Endothelial cell of umbilical vein (primary cell): Measurements from ENCODE around the gene POLN. TPM values are rescaled to one million over a fixed set of nuclear protein-coding genes. Genes with fewer than 3 reads are reported as not detected.

Source experiments
- BruUV-seq: library from RNA; stranded (reverse); fragments of 400-500 nt; replicated peaks from 2 replicates; lab custom pipeline; 2021; lab: Mats Ljungman, UMichigan
- CTCF ChIA-PET: fragments of 300-600, 350-600 bp; sonication (Branson Sonifier 250); formaldehyde crosslinking; loops from one replicate; lab custom pipeline; 2021; ENCODE audit warnings: antibody characterized with exemption, inconsistent platforms; lab: Charles Lee
- POLR2A ChIA-PET: fragments of 300-600, 350-600 bp; sonication (Branson Sonifier 250); formaldehyde crosslinking; loops from one replicate; lab custom pipeline; 2021; ENCODE audit warnings: antibody characterized with exemption, inconsistent platforms; lab: Charles Lee
- DNase-seq: peaks from one replicate; pipeline ENCODE4 v3.0.0-alpha.2; 2011; ENCODE audit warnings: low read depth, low spot score
- FAIRE-seq: peaks from 2 replicates; lab custom pipeline; 2011; peaks lifted over from hg19 to GRCh38; lab: Jason Lieb, UNC
- H2AFZ ChIP-seq: 2 replicates; pipeline ENCODE4 v1.6.0; 2012; ENCODE audit warnings: low read depth, low read length, control low read depth, inconsistent platforms
- H3K27ac ChIP-seq: 2 replicates; pipeline ENCODE4 v1.5.1; 2011; ENCODE audit warnings: low read depth, mild to moderate bottlenecking, control low read depth, low read length, moderate library complexity; ENCODE audit not compliant: insufficient read depth
- H3K27me3 ChIP-seq, 2 experiments: 2 replicates each; pipeline versions ENCODE4 v1.6.0 to v1.6.1; 2011; ENCODE audit warnings: low read length in 2 of 2, mixed read lengths in 1 of 2; ENCODE audit not compliant: control insufficient read depth in 2 of 2, insufficient read depth in 2 of 2
- H3K36me3 ChIP-seq, 2 experiments: 2 replicates in 1 of 2; 3 replicates in 1 of 2; pipeline ENCODE4 v1.5.1; 2011; ENCODE audit warnings: low read length in 2 of 2, mild to moderate bottlenecking in 1 of 2, moderate library complexity in 1 of 2; ENCODE audit not compliant: control insufficient read depth in 2 of 2, insufficient read depth in 2 of 2; ENCODE audit errors: extremely low read depth in 1 of 2
- H3K4me1 ChIP-seq: 3 replicates; pipeline ENCODE4 v1.5.1; 2011; ENCODE audit warnings: mild to moderate bottlenecking, low read length; ENCODE audit not compliant: control insufficient read depth, insufficient read depth; ENCODE audit errors: extremely low read depth
- H3K4me2 ChIP-seq: 2 replicates; pipeline ENCODE4 v1.6.1; 2011; ENCODE audit warnings: low read length, control low read depth, mixed read lengths; ENCODE audit not compliant: insufficient read depth
- H3K4me3 ChIP-seq, 3 experiments: fragments of 200-600 bp in 1 of 3; sonication (generic), shearing (Covaris generic) in 1 of 3; replicated peaks in 1 of 3; 2 replicates each; pipeline ENCODE4 v1.5.1; 2011 to 2016; ENCODE audit warnings: control low read depth in 3 of 3, low read length in 3 of 3, mild to moderate bottlenecking in 2 of 3, inconsistent platforms in 1 of 3, low read depth in 1 of 3, moderate library complexity in 1 of 3; ENCODE audit not compliant: insufficient read depth in 1 of 3
- H3K79me2 ChIP-seq: 2 replicates; pipeline ENCODE4 v1.6.0; 2012; ENCODE audit warnings: low read length, inconsistent platforms; ENCODE audit not compliant: control insufficient read depth, insufficient read depth
- H3K9ac ChIP-seq: replicated peaks from 2 replicates; pipeline ENCODE3; 2011; ENCODE audit warnings: low read length, control low read depth; ENCODE audit not compliant: insufficient read depth; ENCODE audit errors: extremely low read depth
- H3K9me1 ChIP-seq: replicated peaks from 3 replicates; pipeline ENCODE4 v1.6.0; 2011; ENCODE audit warnings: mild to moderate bottlenecking, low read length; ENCODE audit not compliant: control insufficient read depth, insufficient read depth; ENCODE audit errors: extremely low read depth
- H3K9me3 ChIP-seq: replicated peaks from 2 replicates; pipeline ENCODE4 v1.5.1; 2012; ENCODE audit warnings: low read length, inconsistent platforms; ENCODE audit not compliant: control insufficient read depth, insufficient read depth
- H4K20me1 ChIP-seq: replicated peaks from 2 replicates; pipeline ENCODE3; 2011; ENCODE audit warnings: mild to moderate bottlenecking, low read length; ENCODE audit not compliant: control insufficient read depth, insufficient read depth; ENCODE audit errors: extremely low read depth
- EZH2 ChIP-seq: IDR thresholded peaks from 2 replicates; pipeline ENCODE4 v1.6.1; 2012; ENCODE audit warnings: borderline replicate concordance, low read depth, mild to moderate bottlenecking, moderate library complexity, low read length, inconsistent platforms; ENCODE audit not compliant: severe bottlenecking
- FOS ChIP-seq: IDR thresholded peaks from 2 replicates; pipeline ENCODE4 v1.6.1; 2011; ENCODE audit warnings: mild to moderate bottlenecking, low read length, moderate library complexity, borderline replicate concordance; ENCODE audit not compliant: insufficient read depth
- GATA2 ChIP-seq: IDR thresholded peaks from 2 replicates; pipeline ENCODE4 v1.7.0; 2011; ENCODE audit warnings: low read depth, mild to moderate bottlenecking, moderate library complexity, mixed read lengths, low read length; ENCODE audit not compliant: insufficient read length, insufficient read depth
- JUN ChIP-seq: IDR thresholded peaks from 2 replicates; pipeline ENCODE4 v1.6.1; 2011; ENCODE audit warnings: borderline replicate concordance, low read depth; ENCODE audit not compliant: insufficient read length, insufficient read depth
- MYC ChIP-seq: IDR thresholded peaks from one replicate; pipeline ENCODE4 v1.6.1; 2011; ENCODE audit warnings: mild to moderate bottlenecking, low read depth, low read length
- POLR2AphosphoS5 ChIP-seq: IDR thresholded peaks from 2 replicates; pipeline ENCODE4 v1.6.1; 2012; ENCODE audit warnings: low read depth, mild to moderate bottlenecking, control low read depth, low read length, moderate library complexity; ENCODE audit not compliant: insufficient read depth
- dilution Hi-C: fragments of 300-500 bp; cut with MboI; formaldehyde crosslinking; loops from one replicate; pipeline ENCODE4 v1.15.0; 2019; ENCODE audit warnings: low sequenced_read_pairs; ENCODE audit not compliant: extremely low pct_ligation_motif_present
- intact Hi-C: fragments of 100-400 bp; cut with micrococcal nuclease; formaldehyde crosslinking; loops from one replicate; pipeline ENCODE4 v1.10.0; 2022
- polyA plus RNA-seq, 4 experiments: library from polyadenylated mRNA; depleted of rRNA in 3 of 4; stranded (reverse) in 3 of 4; unstranded in 1 of 4; fragments of >200 nt; gene quantifications; 2 replicates each; pipeline versions ENCODE4 v1.2.1 to v1.2.3, GENCODE V29; 2011 to 2012; ENCODE audit warnings: missing spikeins in 1 of 4
- total RNA-seq: library from RNA; stranded (reverse); gene quantifications from 2 replicates; pipeline ENCODE4 v1.2.3, GENCODE V29; 2021
- TF ChIP-seq, protein P1 (sequence below): IDR thresholded peaks from 2 replicates; pipeline ENCODE4 v1.6.1; 2011; ENCODE audit not compliant: insufficient read depth, insufficient read length
- TF ChIP-seq, protein P2 (sequence below), 2 donors: IDR thresholded peaks; 1 replicate in 1 of 2; 2 replicates in 1 of 2; pipeline ENCODE4 v1.5.1; 2011; ENCODE audit warnings: low read length in 2 of 2, mild to moderate bottlenecking in 2 of 2, moderate library complexity in 2 of 2, control low read depth in 1 of 2, inconsistent platforms in 1 of 2, low read depth in 1 of 2; ENCODE audit not compliant: insufficient read depth in 1 of 2; ENCODE audit errors: extremely low read depth in 1 of 2

POLN gene
- total and polyA plus RNA-seq, 2 donors (not counting 3 experiments of a cell fraction or from before 2014, with no cell fraction given), result 1.3 to 4.2 TPM

DNA sequence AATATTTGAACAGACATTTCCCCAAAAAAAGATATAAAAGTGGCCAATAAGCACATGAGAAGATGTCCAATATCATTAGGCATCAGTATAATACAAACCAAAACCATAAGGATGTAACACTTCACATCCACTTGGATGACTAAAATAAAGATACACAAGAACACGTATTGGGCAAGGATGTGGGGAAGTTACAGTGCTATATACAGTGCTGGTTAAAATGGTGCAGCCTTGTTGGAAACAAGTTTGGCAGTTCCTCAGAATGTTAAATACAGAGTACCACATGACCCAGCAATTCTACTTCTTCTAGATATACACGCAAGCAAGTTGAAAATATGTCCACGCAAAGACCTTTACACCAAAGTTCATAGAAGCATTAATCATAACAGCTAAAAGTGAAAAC is 58.9 kb downstream of the POLN start:
- H3K9me3 ChIP-seq, result no peaks in the 10 kb centered on the region
- H3K4me3 ChIP-seq, result no peak overlapping the region
- POLR2A ChIA-PET, result no interaction called here
- no peak overlapping the region for H3K27ac ChIP-seq
- no peaks in the 10 kb centered on the region for H3K79me2 ChIP-seq
- no peaks in the 10 kb centered on the region for H4K20me1 ChIP-seq
- H3K9me1 ChIP-seq, result no peaks in the 10 kb centered on the region
- DNase-seq (no peak), FAIRE-seq (no peak)
- H3K4me2 ChIP-seq, result no peak overlapping the region
- no TSS peak for BruUV-seq
- dilution Hi-C loops (no loop called here), intact Hi-C loops (no loop called here)
- no peak overlapping the region for H2AFZ ChIP-seq
- no peak for TF ChIP-seq JUN
- CTCF ChIA-PET, result no interaction called here
- no peak overlapping the region for H3K9ac ChIP-seq
- H3K4me1 ChIP-seq, result no peaks in the 10 kb centered on the region
- H3K27me3 ChIP-seq, result no peaks in the 10 kb centered on the region
- H3K36me3 ChIP-seq, result no peaks in the 10 kb centered on the region

DNA sequence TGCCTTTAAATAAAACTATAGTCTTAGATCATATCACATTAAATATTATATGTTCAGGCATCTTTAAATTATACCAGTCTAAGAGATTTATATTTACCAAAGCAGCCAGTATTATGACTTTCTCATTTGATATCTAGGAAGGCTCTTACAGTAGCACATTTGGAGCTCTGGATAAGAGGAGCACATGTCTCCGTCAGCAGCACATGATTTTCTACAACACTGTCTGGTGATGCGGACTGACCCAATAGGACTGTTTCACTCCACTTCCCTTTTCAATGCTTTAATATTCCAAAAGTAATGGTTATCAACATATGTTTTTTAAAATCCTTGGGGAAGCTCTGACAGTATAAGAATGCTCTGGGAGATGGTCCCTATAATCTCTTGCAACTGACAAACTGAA is 61.5 kb downstream of the POLN start:
- Histone ChIP-seq H3K4me1 (no peaks in the 10 kb centered on the region), H3K9me1 (no peaks in the 10 kb centered on the region), H3K4me2 (no peak overlapping the region), H4K20me1 (no peaks in the 10 kb centered on the region), H2AFZ (no peak overlapping the region), H3K9me3 (no peaks in the 10 kb centered on the region), H3K36me3 (no peaks in the 10 kb centered on the region), H3K9ac (no peak overlapping the region), H3K27me3 (no peaks in the 10 kb centered on the region), H3K4me3 (no peak overlapping the region), H3K79me2 (no peaks in the 10 kb centered on the region), H3K27ac (no peak overlapping the region)
- no peak for DNase-seq
- ChIA-PET POLR2A (no interaction called here), CTCF (interaction anchor here (1.2 kb wide), 1 partner anchor 9 kb away, joined by 8 read pairs; no protein-coding TSS in a partner anchor)
- TF ChIP-seq EZH2 (no peak), MYC (no peak), POLR2AphosphoS5 (no peak), GATA2 (no peak), FOS (no peak)
- TF ChIP-seq, protein P1, sequence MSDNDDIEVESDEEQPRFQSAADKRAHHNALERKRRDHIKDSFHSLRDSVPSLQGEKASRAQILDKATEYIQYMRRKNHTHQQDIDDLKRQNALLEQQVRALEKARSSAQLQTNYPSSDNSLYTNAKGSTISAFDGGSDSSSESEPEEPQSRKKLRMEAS, result no peak
- TF ChIP-seq, protein P2, sequence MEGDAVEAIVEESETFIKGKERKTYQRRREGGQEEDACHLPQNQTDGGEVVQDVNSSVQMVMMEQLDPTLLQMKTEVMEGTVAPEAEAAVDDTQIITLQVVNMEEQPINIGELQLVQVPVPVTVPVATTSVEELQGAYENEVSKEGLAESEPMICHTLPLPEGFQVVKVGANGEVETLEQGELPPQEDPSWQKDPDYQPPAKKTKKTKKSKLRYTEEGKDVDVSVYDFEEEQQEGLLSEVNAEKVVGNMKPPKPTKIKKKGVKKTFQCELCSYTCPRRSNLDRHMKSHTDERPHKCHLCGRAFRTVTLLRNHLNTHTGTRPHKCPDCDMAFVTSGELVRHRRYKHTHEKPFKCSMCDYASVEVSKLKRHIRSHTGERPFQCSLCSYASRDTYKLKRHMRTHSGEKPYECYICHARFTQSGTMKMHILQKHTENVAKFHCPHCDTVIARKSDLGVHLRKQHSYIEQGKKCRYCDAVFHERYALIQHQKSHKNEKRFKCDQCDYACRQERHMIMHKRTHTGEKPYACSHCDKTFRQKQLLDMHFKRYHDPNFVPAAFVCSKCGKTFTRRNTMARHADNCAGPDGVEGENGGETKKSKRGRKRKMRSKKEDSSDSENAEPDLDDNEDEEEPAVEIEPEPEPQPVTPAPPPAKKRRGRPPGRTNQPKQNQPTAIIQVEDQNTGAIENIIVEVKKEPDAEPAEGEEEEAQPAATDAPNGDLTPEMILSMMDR (IDR thresholded peaks at IDR 0.05; ENCODE audit: extremely low read depth in 1 of 2, insufficient read depth in 1 of 2, low read depth in 1 of 2, low read length in 2 of 2), result no peak
- intact Hi-C loops, result no loop called here
- dilution Hi-C loops, result no loop called here
- no TSS peak for BruUV-seq
- FAIRE-seq, result no peak
